LNCaP clone FGC (cell line): ENCODE results near the gene EMD.

ENCODE experiments used
- DNase-seq: peaks from one replicate; pipeline ENCODE4 v3.0.0-alpha.2; 2011; ENCODE audit warnings: low read depth
- H3K4me3 ChIP-seq: 2 replicates; pipeline ENCODE4 v1.5.1; 2011; ENCODE audit warnings: mild to moderate bottlenecking, low read depth, low read length, control low read depth
- TF ChIP-seq, protein P1 (sequence below): IDR thresholded peaks from 2 replicates; pipeline ENCODE4 v1.5.1; 2012; ENCODE audit warnings: mild to moderate bottlenecking; ENCODE audit not compliant: control insufficient read depth, insufficient read depth; ENCODE audit errors: extremely low read depth

Gene EMD

DNA sequence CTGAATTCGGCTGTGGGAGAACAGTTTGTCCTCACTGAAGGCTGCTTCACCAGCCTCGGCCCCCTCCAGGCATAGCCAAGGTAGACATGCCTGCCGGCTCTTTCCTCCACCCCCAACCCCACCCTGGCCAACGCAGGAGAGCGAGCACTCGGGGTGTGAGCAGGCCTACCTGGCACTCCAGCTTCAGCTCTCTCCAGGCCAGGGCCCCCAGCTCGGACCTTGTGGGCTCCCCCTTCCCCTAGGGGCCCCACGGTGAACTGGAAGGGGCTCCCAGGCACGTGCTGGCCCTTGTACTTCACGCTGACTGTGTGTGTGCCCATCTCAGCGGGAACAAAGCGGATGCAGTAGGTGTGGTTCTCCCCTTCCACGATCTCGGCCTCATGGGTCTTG lies 27.1 kb upstream of the EMD start:
- TF ChIP-seq, protein P1, sequence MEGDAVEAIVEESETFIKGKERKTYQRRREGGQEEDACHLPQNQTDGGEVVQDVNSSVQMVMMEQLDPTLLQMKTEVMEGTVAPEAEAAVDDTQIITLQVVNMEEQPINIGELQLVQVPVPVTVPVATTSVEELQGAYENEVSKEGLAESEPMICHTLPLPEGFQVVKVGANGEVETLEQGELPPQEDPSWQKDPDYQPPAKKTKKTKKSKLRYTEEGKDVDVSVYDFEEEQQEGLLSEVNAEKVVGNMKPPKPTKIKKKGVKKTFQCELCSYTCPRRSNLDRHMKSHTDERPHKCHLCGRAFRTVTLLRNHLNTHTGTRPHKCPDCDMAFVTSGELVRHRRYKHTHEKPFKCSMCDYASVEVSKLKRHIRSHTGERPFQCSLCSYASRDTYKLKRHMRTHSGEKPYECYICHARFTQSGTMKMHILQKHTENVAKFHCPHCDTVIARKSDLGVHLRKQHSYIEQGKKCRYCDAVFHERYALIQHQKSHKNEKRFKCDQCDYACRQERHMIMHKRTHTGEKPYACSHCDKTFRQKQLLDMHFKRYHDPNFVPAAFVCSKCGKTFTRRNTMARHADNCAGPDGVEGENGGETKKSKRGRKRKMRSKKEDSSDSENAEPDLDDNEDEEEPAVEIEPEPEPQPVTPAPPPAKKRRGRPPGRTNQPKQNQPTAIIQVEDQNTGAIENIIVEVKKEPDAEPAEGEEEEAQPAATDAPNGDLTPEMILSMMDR: no peak
- no peak for DNase-seq
- no peak overlapping the region for H3K4me3 ChIP-seq

DNA sequence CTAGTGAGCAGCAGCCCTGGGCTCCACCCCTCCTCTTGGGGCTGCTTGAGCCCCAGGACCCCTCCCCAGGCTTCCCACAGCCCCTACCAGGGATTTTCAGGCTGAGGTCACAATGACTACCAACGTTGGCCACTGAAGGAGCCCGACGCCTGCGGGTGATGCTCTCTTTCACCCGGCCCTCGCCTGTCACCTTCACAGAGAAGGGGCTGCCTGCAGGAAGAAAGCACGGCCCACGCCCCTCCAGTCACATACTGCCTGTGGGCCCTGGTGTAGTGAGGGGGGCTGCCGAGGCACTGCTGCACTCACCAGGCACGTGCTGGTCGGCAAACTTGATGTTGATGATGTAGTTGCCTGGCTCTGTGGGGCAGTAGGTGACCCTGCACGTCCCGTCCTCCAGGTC lies 26.6 kb upstream of the EMD start:
- TF ChIP-seq, protein P1: no peak
- H3K4me3 ChIP-seq: no peak overlapping the region
- DNase-seq: no peak

DNA sequence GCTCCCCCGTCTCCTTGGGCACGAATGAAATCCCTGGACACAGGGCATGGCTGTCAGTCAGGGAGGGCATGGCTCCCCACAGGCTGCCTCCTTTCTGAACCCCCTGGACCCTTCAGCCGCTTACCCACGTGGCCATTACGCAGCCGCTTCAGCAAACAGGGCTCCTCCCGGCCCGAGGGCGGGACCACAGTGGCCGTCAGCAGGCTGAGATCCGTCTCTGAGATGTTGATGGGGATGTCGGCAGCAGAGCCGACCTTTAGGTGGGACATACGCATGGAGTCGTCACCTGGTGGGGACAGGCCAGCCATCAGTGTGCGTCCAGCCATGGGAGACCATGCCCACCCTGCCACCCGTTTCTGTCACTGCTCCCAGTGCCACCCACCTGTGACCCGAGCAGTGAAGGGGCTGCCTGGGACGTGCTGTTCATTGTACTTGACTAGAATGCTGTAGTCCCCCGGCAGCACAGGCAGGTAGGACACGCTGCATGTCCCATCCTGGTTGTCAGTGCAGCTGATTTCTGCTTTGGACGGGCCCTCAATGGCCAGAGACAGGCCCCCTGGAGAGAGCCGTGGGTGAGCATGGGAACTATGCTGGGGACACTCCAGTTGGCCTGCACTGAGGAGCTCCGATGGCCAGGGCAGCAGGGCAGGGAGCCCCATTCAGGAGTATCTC lies 25.8 kb upstream of the EMD start:
- DNase-seq: no peak
- TF ChIP-seq, protein P1: no peak
- H3K4me3 ChIP-seq: no peak overlapping the region

DNA sequence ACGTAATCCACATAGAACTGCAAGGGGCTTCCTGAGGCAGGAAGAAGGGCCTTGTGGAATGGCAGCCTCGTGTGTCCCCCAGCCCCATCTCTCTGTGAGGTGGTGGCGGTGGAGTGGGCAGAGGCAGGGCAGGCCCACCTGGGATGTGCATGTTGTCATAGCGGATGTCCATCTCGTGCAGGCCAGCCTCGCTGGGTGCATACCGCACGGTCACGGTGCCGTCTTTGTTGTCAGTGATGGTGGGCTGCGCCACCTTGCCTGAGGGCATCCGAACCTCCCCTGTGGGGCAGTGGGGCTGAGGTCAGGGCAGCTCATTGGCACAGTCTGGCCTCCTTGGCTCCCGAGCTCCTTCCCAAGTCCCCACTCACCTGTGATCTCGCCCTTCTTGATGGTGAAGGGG lies 25.1 kb upstream of the EMD start:
- DNase-seq: no peak
- no peak overlapping the region for H3K4me3 ChIP-seq
- TF ChIP-seq, protein P1: no peak

DNA sequence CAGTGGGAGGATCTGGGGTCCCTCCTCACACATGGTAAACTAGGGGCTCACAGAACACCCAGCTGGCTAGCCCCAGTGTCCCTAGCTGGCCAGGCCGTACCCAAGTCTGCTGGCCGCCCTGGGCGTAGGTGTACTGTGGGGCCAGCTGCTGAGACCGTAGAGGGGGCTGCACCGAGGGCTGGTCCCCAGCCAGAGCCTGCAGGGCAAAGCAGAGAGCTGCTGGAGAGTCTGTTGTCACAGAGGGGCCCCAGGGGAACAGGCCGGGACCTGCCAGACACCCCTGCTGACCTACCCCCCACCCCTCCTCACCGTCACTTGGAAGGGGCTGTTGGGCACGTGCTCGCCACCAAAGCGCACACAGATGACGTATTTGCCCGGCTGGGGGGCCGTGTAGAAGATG lies 24.6 kb upstream of the EMD start:
- TF ChIP-seq, protein P1: no peak
- H3K4me3 ChIP-seq: no peak overlapping the region
- DNase-seq: no peak

DNA sequence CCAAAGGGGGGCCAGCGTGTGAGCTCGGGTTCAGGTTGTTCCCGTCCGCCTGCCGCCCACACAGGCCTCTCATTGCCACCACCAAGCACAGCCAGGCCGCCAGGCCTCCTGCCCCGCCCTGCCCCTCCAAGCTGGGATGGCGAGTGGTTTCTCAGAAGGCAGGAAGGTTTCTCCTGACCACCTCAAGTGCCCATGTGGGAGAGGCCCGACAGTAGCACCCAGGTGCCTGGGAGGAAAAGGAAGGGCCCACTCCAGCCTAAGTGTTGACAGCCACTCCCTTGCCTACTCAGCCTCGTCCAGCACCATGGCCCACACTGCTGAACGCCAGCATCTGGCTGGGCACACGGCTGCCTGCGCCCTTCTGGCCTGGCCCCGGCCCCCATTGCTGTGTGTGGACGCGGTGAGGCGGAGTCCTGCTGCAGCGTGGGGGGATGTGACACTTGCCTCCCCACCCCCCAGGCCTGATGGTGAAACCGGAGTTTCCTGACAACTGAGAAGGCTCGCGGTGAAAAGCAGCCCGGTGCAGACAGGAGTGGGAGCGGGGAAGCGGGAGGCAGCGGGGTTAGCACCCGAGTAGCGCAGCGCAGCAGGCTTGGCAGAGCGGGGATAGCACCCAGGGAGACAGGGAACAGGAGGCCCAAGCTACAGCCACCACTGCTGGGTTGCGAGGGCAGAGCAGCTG lies 23.9 kb upstream of the EMD start:
- DNase-seq: no peak
- TF ChIP-seq, protein P1: no peak
- no peak overlapping the region for H3K4me3 ChIP-seq

DNA sequence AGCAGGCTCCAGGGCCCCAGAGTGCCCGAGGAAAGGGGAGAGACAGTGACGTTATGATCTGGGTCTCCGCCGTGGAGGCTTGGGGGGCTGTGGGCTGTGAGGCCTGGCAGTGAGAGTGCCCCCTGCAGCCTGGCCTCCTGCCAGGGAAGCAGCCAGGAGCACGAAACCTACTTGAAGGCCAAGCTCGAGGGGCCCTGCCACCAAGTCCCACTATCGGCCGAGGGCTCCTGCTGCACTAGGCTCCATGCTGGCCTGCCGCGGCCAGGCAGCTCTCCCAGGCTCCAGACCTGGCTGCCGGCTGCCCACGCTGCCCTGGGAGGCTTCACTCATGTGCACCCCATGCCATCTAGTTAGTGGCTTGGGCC lies 23.3 kb upstream of the EMD start:
- TF ChIP-seq, protein P1: no peak
- no peak overlapping the region for H3K4me3 ChIP-seq
- no peak for DNase-seq
